HL-60/S4 (cell line): ENCODE results near the gene GLIPR1.
"Not testable (repeated sequence)": the region's sequence is repeated elsewhere in the genome, so short reads cannot be mapped to it uniquely, and the experiment has no call there.

ENCODE experiments used
- in situ Hi-C: fragments of 300-500 bp; cut with MboI; formaldehyde crosslinking; loops from 2 replicates; pipeline ENCODE4 v1.14.3; 2022; ENCODE audit warnings: low sequenced_read_pairs

The GLIPR1 gene

GRCh38 chr12:75480469-75480949, at the start of gene GLIPR1:
TSS of gene GLIPR1 (plus strand) at chr12:75480755. CDS start at chr12:75480881, 126 bp downstream.
- in situ Hi-C loops: loop anchor here (10.0 kb wide), 1 partner anchor 146 kb away; the partner anchor contains the start of genes CAPS2 and GLIPR1L1

- in situ Hi-C loops: no loop called here
Measured at GRCh38 chr12:75432924-75433323, 47.6 kb upstream of the GLIPR1 start.

GRCh38 chr12:75437564-75437963, 43.0 kb upstream of the GLIPR1 start:
- in situ Hi-C loops: no loop called here

- in situ Hi-C loops: no loop called here
Measured at GRCh38 chr12:75438059-75438754, 42.3 kb upstream of the GLIPR1 start.

GRCh38 chr12:75439048-75439447, 41.5 kb upstream of the GLIPR1 start:
- in situ Hi-C loops: no loop called here

GRCh38 chr12:75439930-75440329, 40.6 kb upstream of the GLIPR1 start:
- in situ Hi-C loops: no loop called here

- in situ Hi-C loops: not testable (repeated sequence)
Measured at GRCh38 chr12:75441687-75442449, 38.7 kb upstream of the GLIPR1 start.

GRCh38 chr12:75442454-75442853, 38.1 kb upstream of the GLIPR1 start:
- in situ Hi-C loops: not testable (repeated sequence)

- in situ Hi-C loops: no loop called here
Measured at GRCh38 chr12:75443709-75444108, 36.8 kb upstream of the GLIPR1 start.

- in situ Hi-C loops: no loop called here
Measured at GRCh38 chr12:75444429-75445136, 36.0 kb upstream of the GLIPR1 start.

GRCh38 chr12:75445137-75445507, 35.4 kb upstream of the GLIPR1 start:
- in situ Hi-C loops: not testable (repeated sequence)

GRCh38 chr12:75446857-75447256, 33.7 kb upstream of the GLIPR1 start:
- in situ Hi-C loops: no loop called here

- in situ Hi-C loops: no loop called here
Measured at GRCh38 chr12:75447691-75448393, 32.7 kb upstream of the GLIPR1 start.

- in situ Hi-C loops: no loop called here
Measured at GRCh38 chr12:75452675-75453330, 27.8 kb upstream of the GLIPR1 start.

GRCh38 chr12:75455839-75456238, 24.7 kb upstream of the GLIPR1 start:
- in situ Hi-C loops: no loop called here

- in situ Hi-C loops: no loop called here
Measured at GRCh38 chr12:75457191-75457590, 23.4 kb upstream of the GLIPR1 start.

GRCh38 chr12:75457866-75458265, 22.7 kb upstream of the GLIPR1 start:
- in situ Hi-C loops: not testable (repeated sequence)

GRCh38 chr12:75459755-75460154, 20.8 kb upstream of the GLIPR1 start:
- in situ Hi-C loops: no loop called here

GRCh38 chr12:75460204-75460603, 20.4 kb upstream of the GLIPR1 start:
- in situ Hi-C loops: no loop called here
